DOHH2 (cell line): ENCODE results near the gene NSDHL.

Source experiments
- H3F3A ChIP-seq: fragments of 200-600 bp; sonication (generic), shearing (Covaris generic); 2 replicates; pipeline ENCODE4 v1.6.0; 2016; ENCODE audit warnings: antibody characterized with exemption, mild to moderate bottlenecking; ENCODE audit not compliant: control insufficient read depth, insufficient read depth
- H3K27ac ChIP-seq: fragments of 200-600 bp; sonication (generic); 2 replicates; pipeline ENCODE4 v1.5.1; 2014; ENCODE audit warnings: low read depth, mild to moderate bottlenecking, low read length, moderate library complexity
- H3K27me3 ChIP-seq: fragments of 200-600 bp; sonication (generic); 2 replicates; pipeline ENCODE4 v1.6.1; 2014; ENCODE audit warnings: mild to moderate bottlenecking, low read length, mixed read lengths; ENCODE audit not compliant: control insufficient read depth
- H3K36me3 ChIP-seq: fragments of 200-600 bp; sonication (generic); 2 replicates; pipeline ENCODE4 v1.6.1; 2014; ENCODE audit warnings: mild to moderate bottlenecking, low read length, moderate library complexity, mixed read lengths; ENCODE audit not compliant: control insufficient read depth
- H3K4me1 ChIP-seq: fragments of 200-600 bp; sonication (generic); 2 replicates; pipeline ENCODE4 v1.6.1; 2014; ENCODE audit warnings: mild to moderate bottlenecking, low read length, mixed read lengths; ENCODE audit not compliant: control insufficient read depth
- H3K4me2 ChIP-seq: fragments of 200-600 bp; sonication (generic); 2 replicates; pipeline ENCODE4 v1.6.0; 2014; ENCODE audit warnings: mild to moderate bottlenecking, low read length, moderate library complexity
- H3K4me3 ChIP-seq: fragments of 200-600 bp; sonication (generic); 2 replicates; pipeline ENCODE4 v1.5.1; 2014; ENCODE audit warnings: mild to moderate bottlenecking, low read length, mixed read lengths
- H3K79me2 ChIP-seq: fragments of 200-600 bp; sonication (generic); 2 replicates; pipeline ENCODE4 v1.6.1; 2014; ENCODE audit warnings: mild to moderate bottlenecking, low read length, mixed read lengths; ENCODE audit not compliant: control insufficient read depth
- H3K9me2 ChIP-seq: fragments of 200-600 bp; sonication (generic); replicated peaks from 2 replicates; pipeline ENCODE4 v1.6.1; 2014; ENCODE audit warnings: mild to moderate bottlenecking, low read length, mixed read lengths; ENCODE audit not compliant: control insufficient read depth
- H3K9me3 ChIP-seq: fragments of 200-600 bp; sonication (generic); 2 replicates; pipeline ENCODE4 v1.6.1; 2014; ENCODE audit warnings: antibody characterized with exemption, low read length, mixed read lengths; ENCODE audit not compliant: control insufficient read depth, insufficient read depth
- H4K20me1 ChIP-seq: fragments of 200-600 bp; sonication (generic); 2 replicates; pipeline ENCODE4 v1.6.0; 2014; ENCODE audit warnings: low read depth, mild to moderate bottlenecking, antibody characterized with exemption, low read length, moderate library complexity; ENCODE audit not compliant: control insufficient read depth, insufficient read depth
- CTCF ChIP-seq: fragments of 200-600 bp; sonication (generic); IDR thresholded peaks from one replicate; pipeline ENCODE4 v1.5.1; 2014; ENCODE audit warnings: antibody characterized with exemption, mild to moderate bottlenecking, low read depth, low read length; ENCODE audit not compliant: poor library complexity, severe bottlenecking
- EZH2phosphoT487 ChIP-seq: fragments of 200-600 bp; sonication (generic); IDR thresholded peaks from 2 replicates; pipeline ENCODE4 v1.6.1; 2017; ENCODE audit warnings: borderline replicate concordance, mild to moderate bottlenecking, antibody characterized with exemption, low read length, moderate library complexity, mixed read lengths

The NSDHL gene

GRCh38 chrX:152847281-152847680 lies 16.4 kb downstream of the NSDHL start:
- Histone ChIP-seq H3F3A (no peaks in the 10 kb centered on the region), H3K4me3 (no peak overlapping the region), H3K9me3 (no peaks in the 10 kb centered on the region), H3K27me3 (no peaks in the 10 kb centered on the region), H3K36me3 (peaks cover 39% of the 10 kb centered on the region), H3K4me2 (no peak overlapping the region), H4K20me1 (no peaks in the 10 kb centered on the region), H3K9me2 (no peaks in the 10 kb centered on the region), H3K27ac (no peak overlapping the region), H3K79me2 (peaks cover 35% of the 10 kb centered on the region), H3K4me1 (no peaks in the 10 kb centered on the region)
- TF ChIP-seq CTCF (no peak), EZH2phosphoT487 (no peak)

- H3K9me2 ChIP-seq: no peaks in the 10 kb centered on the region
- H3K4me1 ChIP-seq: no peaks in the 10 kb centered on the region
- H3K4me2 ChIP-seq: no peak overlapping the region
- H4K20me1 ChIP-seq: no peaks in the 10 kb centered on the region
- H3K36me3 ChIP-seq: peaks cover 33% of the 10 kb centered on the region
- H3K27ac ChIP-seq: no peak overlapping the region
- no peak overlapping the region for H3K4me3 ChIP-seq
- H3K79me2 ChIP-seq: peaks cover 4% of the 10 kb centered on the region
- no peaks in the 10 kb centered on the region for H3K9me3 ChIP-seq
- TF ChIP-seq EZH2phosphoT487 (no peak), CTCF (no peak)
- H3K27me3 ChIP-seq: no peaks in the 10 kb centered on the region
- H3F3A ChIP-seq: no peaks in the 10 kb centered on the region
Observed at GRCh38 chrX:152850465-152850864, 19.6 kb downstream of the NSDHL start.

GRCh38 chrX:152853986-152854385 lies 23.1 kb downstream of the NSDHL start:
- no peaks in the 10 kb centered on the region for H3K27me3 ChIP-seq
- H3K9me3 ChIP-seq: no peaks in the 10 kb centered on the region
- H3K79me2 ChIP-seq: no peaks in the 10 kb centered on the region
- TF ChIP-seq CTCF (no peak), EZH2phosphoT487 (no peak)
- no peaks in the 10 kb centered on the region for H3F3A ChIP-seq
- no peaks in the 10 kb centered on the region for H3K9me2 ChIP-seq
- no peaks in the 10 kb centered on the region for H4K20me1 ChIP-seq
- peaks cover 31% of the 10 kb centered on the region; the same call in 1 of the 2 replicates for H3K36me3 ChIP-seq
- H3K4me3 ChIP-seq: no peak overlapping the region
- no peak overlapping the region for H3K27ac ChIP-seq
- no peaks in the 10 kb centered on the region for H3K4me1 ChIP-seq
- no peak overlapping the region for H3K4me2 ChIP-seq

- Histone ChIP-seq H4K20me1 (no peaks in the 10 kb centered on the region), H3K4me2 (no peak overlapping the region), H3K27ac (no peak overlapping the region), H3K36me3 (peaks cover 30% of the 10 kb centered on the region), H3K4me1 (no peaks in the 10 kb centered on the region), H3K4me3 (no peak overlapping the region), H3K79me2 (no peaks in the 10 kb centered on the region), H3K9me2 (no peaks in the 10 kb centered on the region), H3K9me3 (no peaks in the 10 kb centered on the region), H3F3A (no peaks in the 10 kb centered on the region), H3K27me3 (no peaks in the 10 kb centered on the region)
- TF ChIP-seq EZH2phosphoT487: no peak
- TF ChIP-seq CTCF: no peak
Observed at GRCh38 chrX:152861116-152861515, 30.3 kb downstream of the NSDHL start.
